OCI-LY3 (cell line): ENCODE results near the gene PLOD2.

Experiments
- CTCF ChIP-seq: fragments of 200-600, 300-600 bp; sonication (generic); IDR thresholded peaks from 2 replicates; pipeline ENCODE4 v1.5.1; 2014; ENCODE audit warnings: antibody characterized with exemption, low read length, low read depth
- EZH2phosphoT487 ChIP-seq: fragments of 200-600 bp; shearing (Covaris generic); IDR thresholded peaks from 2 replicates; pipeline ENCODE4 v1.6.1; 2018; ENCODE audit warnings: antibody characterized with exemption, mixed run types, low read depth

DNA sequence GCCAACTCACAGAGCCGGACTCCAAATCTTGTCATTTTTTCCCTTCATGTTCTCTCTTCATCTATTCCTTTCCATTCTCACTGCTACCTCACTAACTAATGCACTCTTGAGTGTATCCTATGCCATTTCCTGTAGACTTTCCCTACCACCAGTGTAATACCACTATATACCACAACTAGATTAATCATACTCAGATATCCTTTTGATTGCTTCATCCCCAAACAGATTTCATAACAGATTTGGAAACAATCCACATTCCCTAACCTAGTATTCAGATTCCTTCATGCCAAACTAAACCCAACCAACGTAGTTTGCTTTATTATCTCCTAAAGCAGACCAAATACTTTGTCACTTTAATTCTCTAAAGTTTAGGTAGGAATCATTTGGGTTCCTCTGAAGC is 2.6 kb upstream of the PLOD2 start:
- TF ChIP-seq CTCF (no peak), EZH2phosphoT487 (no peak)
